Activated T-helper 1 cell treated with Interleukin-2 at 50 U/mL for 16 hours (primary cell): ENCODE data around the gene SERINC5.
"Not testable (repeated sequence)": the region's sequence is repeated elsewhere in the genome, so short reads cannot be mapped to it uniquely, and the experiment has no call there.

Experiments used
- DNase-seq: peaks from one replicate; pipeline ENCODE4 v3.0.0-alpha.2; 2020; ENCODE audit warnings: low read depth

SERINC5 gene

GRCh38 chr5:80094236-80094738, 161.6 kb downstream of the SERINC5 start:
- DNase-seq: no peak

GRCh38 chr5:80093796-80094195, 162.1 kb downstream of the SERINC5 start:
- DNase-seq: no peak

GRCh38 chr5:80092486-80093107, 163.3 kb downstream of the SERINC5 start:
- DNase-seq: no peak

- DNase-seq: not testable (repeated sequence)
These were observed 164.1 kb downstream of the SERINC5 start for GRCh38 chr5:80091792-80092192.

- no peak for DNase-seq
These were observed 165.0 kb downstream of the SERINC5 start for GRCh38 chr5:80090884-80091166.

GRCh38 chr5:80083101-80083890, 172.6 kb downstream of the SERINC5 start:
- DNase-seq: no peak

- DNase-seq: peak; percentile 25
These were observed 173.1 kb downstream of the SERINC5 start for GRCh38 chr5:80082731-80083100.

- DNase-seq: no peak
These were observed 173.6 kb downstream of the SERINC5 start for GRCh38 chr5:80082281-80082680.

- no peak for DNase-seq
These were observed 176.9 kb downstream of the SERINC5 start for GRCh38 chr5:80078921-80079320.

- DNase-seq: no peak
These were observed 178.7 kb downstream of the SERINC5 start for GRCh38 chr5:80077051-80077714.

GRCh38 chr5:80076131-80077050, 179.5 kb downstream of the SERINC5 start:
- no peak for DNase-seq

GRCh38 chr5:80072103-80073073, 183.5 kb downstream of the SERINC5 start:
- no peak for DNase-seq

GRCh38 chr5:80071510-80072021, 184.3 kb downstream of the SERINC5 start:
- DNase-seq: no peak

- no peak for DNase-seq
These were observed 185.4 kb downstream of the SERINC5 start for GRCh38 chr5:80070338-80071056.

GRCh38 chr5:80069918-80070318, 185.9 kb downstream of the SERINC5 start:
- DNase-seq: no peak

GRCh38 chr5:80069251-80069800, 186.5 kb downstream of the SERINC5 start:
- DNase-seq: no peak

GRCh38 chr5:80068775-80069174, 187.1 kb downstream of the SERINC5 start:
- no peak for DNase-seq

GRCh38 chr5:80068246-80068636, 187.6 kb downstream of the SERINC5 start:
- no peak for DNase-seq

- DNase-seq: no peak
These were observed 188.2 kb downstream of the SERINC5 start for GRCh38 chr5:80067531-80068245.
